Measurements from ENCODE around the gene CPVL. TPM values are rescaled to one million over a fixed set of nuclear protein-coding genes. Genes with fewer than 3 reads are reported as not detected.

CPVL gene
- total RNA-seq, 1 experiment from 2014 or later, result 46.1 TPM

DNA sequence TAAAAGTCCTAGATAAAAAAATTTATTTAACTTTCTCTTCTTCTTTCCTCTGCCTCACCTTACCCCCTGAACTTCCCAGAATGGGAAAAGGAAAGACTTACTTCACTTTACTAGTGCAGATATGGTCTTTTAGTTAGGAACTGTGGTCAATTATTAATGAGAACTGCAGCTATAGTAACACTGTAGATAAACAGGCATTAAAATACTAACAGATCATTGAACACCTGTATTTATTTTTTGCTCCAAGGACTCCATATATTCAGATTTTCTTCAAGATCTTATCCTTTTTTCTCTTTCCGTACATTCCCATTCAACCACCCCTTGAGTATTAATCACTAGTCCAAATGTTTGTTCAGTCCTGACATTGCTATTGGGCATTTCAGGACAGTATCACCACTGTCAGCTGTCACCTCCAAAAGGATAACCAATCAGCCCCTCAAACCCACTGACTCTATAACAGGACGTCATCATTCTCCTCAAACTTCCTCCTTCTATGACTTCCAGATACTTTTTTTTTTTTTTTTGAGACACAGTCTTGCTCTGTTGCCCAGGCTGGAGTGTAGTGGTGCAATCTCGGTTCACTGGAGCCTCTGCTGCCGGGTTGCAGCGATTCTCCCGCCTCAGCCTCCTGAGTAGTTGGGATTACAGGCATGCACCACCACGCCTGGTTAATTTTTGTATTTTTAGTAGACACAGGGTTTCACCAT lies 4.2 kb downstream of the CPVL start:
- Histone ChIP-seq H3K36me3 (replicated peaks; ENCODE audit: control insufficient read depth, insufficient read depth, low read length) (no peaks in the 10 kb centered on the region), H3K27me3 (ENCODE audit: control insufficient read depth, insufficient read depth, low read length) (peaks cover 13% of the 10 kb centered on the region), H3K4me3 (ENCODE audit: insufficient read depth, low read depth, low read length) (no peak overlapping the region)
- DNase-seq, result no peak

DNA sequence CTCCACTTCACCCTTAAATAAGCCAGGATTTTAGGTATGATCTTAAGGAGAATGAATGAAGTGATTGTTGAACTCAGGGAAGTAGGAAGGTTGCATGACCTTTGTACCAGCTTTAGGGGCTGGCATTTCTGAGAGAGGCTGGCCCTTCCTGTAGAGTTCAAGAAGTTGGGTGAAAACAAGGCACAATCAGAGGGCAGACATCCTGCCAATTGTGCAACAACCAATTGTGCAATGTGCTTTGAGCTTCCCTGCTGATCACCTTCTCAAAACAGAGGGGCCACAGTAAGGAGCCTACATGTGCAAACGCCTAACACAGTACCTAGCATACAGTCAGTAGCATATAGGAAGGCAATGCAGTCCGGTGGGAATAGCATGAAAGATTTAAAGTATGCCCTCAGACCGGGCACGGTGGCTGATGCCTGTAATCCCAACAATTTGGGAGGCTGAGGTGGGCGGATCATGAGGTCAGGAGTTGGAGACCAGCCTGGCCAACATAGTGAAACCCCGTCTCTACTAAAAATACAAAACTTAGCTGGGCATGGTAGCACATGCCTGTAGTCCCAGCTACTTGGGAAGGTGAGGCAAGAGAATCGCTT lies 5.4 kb downstream of the CPVL start:
- DNase-seq, result no peak
- Histone ChIP-seq H3K36me3 (replicated peaks; ENCODE audit: control insufficient read depth, insufficient read depth, low read length) (no peaks in the 10 kb centered on the region), H3K27me3 (ENCODE audit: control insufficient read depth, insufficient read depth, low read length) (peaks cover 5% of the 10 kb centered on the region), H3K4me3 (ENCODE audit: insufficient read depth, low read depth, low read length) (no peak overlapping the region)

- Histone ChIP-seq H3K4me3 (ENCODE audit: insufficient read depth, low read depth, low read length) (no peak overlapping the region), H3K27me3 (ENCODE audit: control insufficient read depth, insufficient read depth, low read length) (no peaks in the 10 kb centered on the region), H3K36me3 (replicated peaks; ENCODE audit: control insufficient read depth, insufficient read depth, low read length) (no peaks in the 10 kb centered on the region)
- no peak for DNase-seq
Measured at GRCh38 chr7:29139796-29140195, 6.5 kb downstream of the CPVL start.

GRCh38 chr7:29139191-29139590 lies 7.1 kb downstream of the CPVL start:
- DNase-seq, result no peak
- Histone ChIP-seq H3K4me3 (ENCODE audit: insufficient read depth, low read depth, low read length) (no peak overlapping the region), H3K36me3 (replicated peaks; ENCODE audit: control insufficient read depth, insufficient read depth, low read length) (no peaks in the 10 kb centered on the region), H3K27me3 (ENCODE audit: control insufficient read depth, insufficient read depth, low read length) (no peaks in the 10 kb centered on the region)

DNA sequence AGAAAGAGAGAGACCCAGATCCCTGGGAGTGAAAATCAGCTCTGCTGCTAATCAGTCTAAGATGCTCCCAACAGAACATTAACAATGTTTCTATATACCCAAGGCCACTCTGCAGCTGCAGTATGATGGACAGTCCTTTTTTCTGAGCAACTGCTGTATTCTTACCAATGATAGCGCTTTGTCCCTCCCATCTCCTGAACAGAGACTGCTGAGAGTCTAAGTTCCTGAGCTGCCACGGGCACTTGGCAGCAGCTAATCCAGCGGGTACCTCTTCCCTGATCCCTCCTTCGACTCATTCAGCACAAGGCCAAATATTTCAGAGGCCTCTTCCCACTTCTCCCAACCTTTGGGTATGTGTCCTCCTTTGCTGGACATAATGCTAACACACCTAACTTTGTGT lies 7.7 kb downstream of the CPVL start:
- Histone ChIP-seq H3K36me3 (replicated peaks; ENCODE audit: control insufficient read depth, insufficient read depth, low read length) (no peaks in the 10 kb centered on the region), H3K4me3 (ENCODE audit: insufficient read depth, low read depth, low read length) (no peak overlapping the region), H3K27me3 (ENCODE audit: control insufficient read depth, insufficient read depth, low read length) (no peaks in the 10 kb centered on the region)
- no peak for DNase-seq

GRCh38 chr7:29135846-29136245 lies 10.5 kb downstream of the CPVL start:
- Histone ChIP-seq H3K36me3 (replicated peaks; ENCODE audit: control insufficient read depth, insufficient read depth, low read length) (no peaks in the 10 kb centered on the region), H3K4me3 (ENCODE audit: insufficient read depth, low read depth, low read length) (no peak overlapping the region), H3K27me3 (ENCODE audit: control insufficient read depth, insufficient read depth, low read length) (no peaks in the 10 kb centered on the region)
- DNase-seq, result no peak

- H3K4me3 ChIP-seq (ENCODE audit: insufficient read depth, low read depth, low read length), result no peak overlapping the region
- H3K27me3 ChIP-seq (ENCODE audit: control insufficient read depth, insufficient read depth, low read length), result no peaks in the 10 kb centered on the region
- no peaks in the 10 kb centered on the region for H3K36me3 ChIP-seq (replicated peaks; ENCODE audit: control insufficient read depth, insufficient read depth, low read length)
- no peak for DNase-seq
Measured at GRCh38 chr7:29132980-29133379, 13.4 kb downstream of the CPVL start.

DNA sequence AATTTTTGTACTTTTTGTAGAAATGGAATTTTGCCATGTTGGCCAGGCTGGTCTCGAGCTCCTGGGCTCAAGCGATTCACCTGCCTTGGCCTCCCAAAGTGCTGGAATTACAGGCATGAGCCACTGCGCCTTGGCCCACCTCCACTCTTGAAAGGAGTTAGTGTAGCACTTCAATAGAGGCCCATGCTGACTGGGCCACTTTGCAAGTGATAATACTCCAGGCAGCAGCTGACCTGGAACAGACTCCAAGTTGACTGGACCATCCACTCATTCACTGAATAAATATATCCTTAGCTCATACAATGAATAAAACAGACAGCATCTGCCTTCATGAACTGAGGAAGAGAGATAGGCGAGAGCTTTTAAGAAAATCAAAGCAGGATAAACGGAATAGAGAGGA lies 14.7 kb downstream of the CPVL start:
- Histone ChIP-seq H3K36me3 (replicated peaks; ENCODE audit: control insufficient read depth, insufficient read depth, low read length) (no peaks in the 10 kb centered on the region), H3K27me3 (ENCODE audit: control insufficient read depth, insufficient read depth, low read length) (no peaks in the 10 kb centered on the region), H3K4me3 (ENCODE audit: insufficient read depth, low read depth, low read length) (no peak overlapping the region)
- DNase-seq, result no peak

- DNase-seq, result no peak
- no peaks in the 10 kb centered on the region for H3K36me3 ChIP-seq (replicated peaks; ENCODE audit: control insufficient read depth, insufficient read depth, low read length)
- no peak overlapping the region for H3K4me3 ChIP-seq (ENCODE audit: insufficient read depth, low read depth, low read length)
- H3K27me3 ChIP-seq (ENCODE audit: control insufficient read depth, insufficient read depth, low read length), result no peaks in the 10 kb centered on the region
Measured at GRCh38 chr7:29130096-29130495, 16.2 kb downstream of the CPVL start.

DNA sequence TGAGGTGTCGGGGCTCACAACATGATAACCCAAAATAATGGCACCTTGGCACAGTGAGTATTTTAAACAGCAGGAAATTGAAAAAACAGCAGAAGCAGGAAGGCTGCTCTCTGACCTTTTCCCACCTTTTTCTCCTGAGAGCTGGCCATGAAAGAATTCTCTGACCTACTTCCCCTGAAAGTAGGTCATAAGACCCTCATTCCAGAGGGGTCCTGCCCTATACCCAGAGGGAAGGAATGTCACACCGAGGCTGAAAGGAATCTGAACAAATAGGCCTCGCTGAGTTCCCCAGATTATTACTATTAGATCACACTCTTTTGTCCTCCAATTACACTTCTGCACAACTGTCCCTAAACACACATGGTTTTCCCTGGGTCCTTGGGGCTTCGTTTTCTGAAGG lies 18.8 kb downstream of the CPVL start:
- H3K4me3 ChIP-seq (ENCODE audit: insufficient read depth, low read depth, low read length), result no peak overlapping the region
- no peak for DNase-seq
- no peaks in the 10 kb centered on the region for H3K27me3 ChIP-seq (ENCODE audit: control insufficient read depth, insufficient read depth, low read length)

DNA sequence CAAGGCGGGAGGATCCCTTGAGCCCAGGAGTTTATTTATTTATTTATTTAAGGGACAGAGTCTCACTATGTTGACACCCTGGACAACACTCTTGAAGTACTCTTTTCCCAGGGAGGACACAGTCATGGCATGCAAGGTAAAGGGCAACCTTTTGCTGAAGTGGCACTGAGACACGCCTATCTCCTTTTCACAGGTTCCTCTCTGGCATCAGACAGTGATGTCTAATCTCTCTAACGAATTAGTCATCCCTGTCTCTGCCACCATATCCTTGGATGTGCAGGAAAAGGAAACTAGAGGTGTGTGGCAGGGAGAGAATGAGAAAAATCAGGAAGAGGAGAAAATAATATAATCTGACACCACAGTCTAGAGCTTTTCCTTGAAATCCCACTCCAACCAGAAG lies 19.5 kb downstream of the CPVL start:
- Histone ChIP-seq H3K36me3 (replicated peaks; ENCODE audit: control insufficient read depth, insufficient read depth, low read length) (no peaks in the 10 kb centered on the region), H3K27me3 (ENCODE audit: control insufficient read depth, insufficient read depth, low read length) (no peaks in the 10 kb centered on the region), H3K4me3 (ENCODE audit: insufficient read depth, low read depth, low read length) (no peak overlapping the region)
- no peak for DNase-seq

More for the DNA sequence above, 18.8 kb downstream of the CPVL start:
- no peaks in the 10 kb centered on the region for H3K36me3 ChIP-seq (replicated peaks; ENCODE audit: control insufficient read depth, insufficient read depth, low read length)

DNA sequence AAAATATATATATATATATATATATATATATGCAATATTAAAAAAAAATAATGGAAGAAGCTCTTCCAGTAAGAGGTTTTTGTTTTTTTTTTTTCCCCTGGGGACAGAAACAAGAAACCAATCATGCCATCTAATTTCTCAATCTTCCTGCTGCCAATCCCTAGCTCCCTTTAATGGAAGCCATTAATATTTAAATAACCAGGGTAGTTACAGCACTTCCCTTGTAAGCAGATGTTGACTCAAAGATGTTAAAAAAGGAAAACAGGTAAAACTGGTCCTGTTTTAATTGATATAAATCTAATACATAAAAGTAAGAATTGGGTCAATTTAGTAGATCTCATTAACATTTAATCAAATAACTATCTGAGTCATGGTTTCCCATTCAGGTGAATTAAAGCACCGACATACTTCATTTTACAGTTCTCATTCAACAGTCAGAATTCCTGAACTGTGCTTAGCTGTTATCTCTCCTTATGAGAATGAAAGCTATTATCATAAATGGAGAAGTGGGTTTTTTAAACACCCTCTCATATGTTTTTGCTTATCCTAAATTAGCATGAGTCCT lies 22.6 kb downstream of the CPVL start:
- no peak overlapping the region for H3K4me3 ChIP-seq (ENCODE audit: insufficient read depth, low read depth, low read length)
- no peaks in the 10 kb centered on the region for H3K27me3 ChIP-seq (ENCODE audit: control insufficient read depth, insufficient read depth, low read length)
- DNase-seq, result no peak
- no peaks in the 10 kb centered on the region for H3K36me3 ChIP-seq (replicated peaks; ENCODE audit: control insufficient read depth, insufficient read depth, low read length)

GRCh38 chr7:29122759-29123158 lies 23.6 kb downstream of the CPVL start:
- no peak for DNase-seq
- Histone ChIP-seq H3K4me3 (ENCODE audit: insufficient read depth, low read depth, low read length) (no peak overlapping the region), H3K36me3 (replicated peaks; ENCODE audit: control insufficient read depth, insufficient read depth, low read length) (no peaks in the 10 kb centered on the region), H3K27me3 (ENCODE audit: control insufficient read depth, insufficient read depth, low read length) (no peaks in the 10 kb centered on the region)

GRCh38 chr7:29122081-29122480 lies 24.3 kb downstream of the CPVL start:
- Histone ChIP-seq H3K27me3 (ENCODE audit: control insufficient read depth, insufficient read depth, low read length) (no peaks in the 10 kb centered on the region), H3K36me3 (replicated peaks; ENCODE audit: control insufficient read depth, insufficient read depth, low read length) (no peaks in the 10 kb centered on the region), H3K4me3 (ENCODE audit: insufficient read depth, low read depth, low read length) (no peak overlapping the region)
- no peak for DNase-seq

DNA sequence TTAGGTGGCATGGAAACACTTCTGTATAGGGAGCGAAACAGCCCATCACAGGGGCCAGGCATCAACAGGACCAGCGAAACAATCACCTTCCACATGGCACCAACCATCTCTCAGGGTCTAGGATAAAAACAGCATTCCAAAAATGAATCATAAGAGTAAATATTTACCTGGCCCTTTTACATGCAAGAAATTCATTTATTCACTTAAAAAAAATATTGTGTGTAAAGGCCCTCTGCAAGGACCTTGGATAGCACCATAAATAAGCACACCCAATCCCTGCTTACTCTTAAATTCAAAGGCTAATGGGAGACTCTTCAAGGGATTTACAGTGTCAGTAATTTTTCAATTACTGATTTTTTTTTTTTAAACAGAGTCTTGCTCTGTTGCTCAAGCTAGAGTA lies 25.4 kb downstream of the CPVL start:
- H3K27me3 ChIP-seq (ENCODE audit: control insufficient read depth, insufficient read depth, low read length), result no peaks in the 10 kb centered on the region
- no peak overlapping the region for H3K4me3 ChIP-seq (ENCODE audit: insufficient read depth, low read depth, low read length)
- no peak for DNase-seq
- H3K36me3 ChIP-seq (replicated peaks; ENCODE audit: control insufficient read depth, insufficient read depth, low read length), result no peaks in the 10 kb centered on the region
